ENCODE results near the gene COL6A3. TPM values are rescaled to one million over a fixed set of nuclear protein-coding genes. Genes with fewer than 3 reads are reported as not detected.

Gene COL6A3
- total and polyA plus RNA-seq, 2 of the 13 experiments (the other 11 are each of a cell fraction or from before 2014, with no cell fraction given): 0.03 TPM; not detected in 1

DNA sequence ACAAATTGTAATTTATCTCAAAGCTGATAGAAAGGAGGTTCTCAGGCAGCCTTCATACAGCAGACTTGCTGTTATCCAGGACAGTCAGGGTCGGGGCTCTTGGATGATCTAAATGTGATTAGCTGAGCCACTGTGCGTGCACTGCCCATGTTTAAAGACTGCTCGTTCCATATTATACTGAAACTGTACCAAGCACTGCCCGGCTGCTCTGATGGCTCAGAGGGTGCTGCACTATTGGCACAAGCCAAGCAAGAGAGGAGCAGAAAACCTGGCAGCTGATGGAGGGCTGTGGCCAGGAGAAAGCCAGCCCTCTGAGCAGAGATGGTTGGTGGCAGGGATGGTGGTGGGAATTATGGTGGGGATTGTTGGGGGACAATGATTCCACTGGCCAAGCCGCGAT, 63.4 kb downstream of the COL6A3 start:
- ATAC-seq (no peak), FAIRE-seq (no peak), DNase-seq (ENCODE audit: low spot score) (no peak)
- H3K36me3 ChIP-seq (replicated peaks in 1 of 2; ENCODE audit: control insufficient read depth in 1 of 2, insufficient read depth in 2 of 2, low read length in 2 of 2): no peaks in the 10 kb centered on the region
- WGBS (ENCODE audit: low lambda C conversion rate): 37% methylated on average over 6 of the region's 6 CpGs
- H3K4me1 ChIP-seq (ENCODE audit: insufficient read depth, low read length): no peaks in the 10 kb centered on the region
- in situ Hi-C loops (cut with HindIII; ENCODE audit: extremely low pct_ligation_motif_present, low pct_unique_long_range_greater_than_20kb): no loop called here
- no peaks in the 10 kb centered on the region for H3K9me3 ChIP-seq (ENCODE audit: low read length)
- no TSS peak for BruUV-seq (replicated peaks)
- ChIA-PET CTCF (ENCODE audit: low intra/inter-chr PET ratio, low total read pairs) (no interaction called here), POLR2A (no interaction called here)
- no peak overlapping the region for H3K4me2 ChIP-seq (ENCODE audit: low read depth, low read length)
- intact Hi-C loops (cut with micrococcal nuclease; ENCODE audit: unreplicated experiment): no loop called here
- no peak overlapping the region for H2AFZ ChIP-seq (ENCODE audit: low read length)
- no peak overlapping the region for H3K4me3 ChIP-seq (replicated peaks in 1 of 3; ENCODE audit: insufficient read depth in 1 of 3, low read depth in 2 of 3, low read length in 3 of 3)
- no peaks in the 10 kb centered on the region for H3K79me2 ChIP-seq (ENCODE audit: insufficient read depth, low read length)
- no peak overlapping the region for H3K27ac ChIP-seq (ENCODE audit: extremely low read length, insufficient read depth, low read length)
- H3K27me3 ChIP-seq (ENCODE audit: control insufficient read depth in 1 of 2, insufficient read depth in 2 of 2, low read length in 2 of 2): peaks cover 3 to 71% of the 10 kb centered on the region in 2 experiments; a peak in 3 of 5 replicates
- no peak overlapping the region for H3K9ac ChIP-seq (ENCODE audit: insufficient read depth, low read depth, low read length)
- no peaks in the 10 kb centered on the region for H4K20me1 ChIP-seq (ENCODE audit: insufficient read depth, low read length)
- no peak for TF ChIP-seq ZBTB40 (IDR thresholded peaks at IDR 0.05)
- TF ChIP-seq ZBTB40 (CRISPR knock-in tag; IDR thresholded peaks at IDR 0.05): no peak
- no peak for TF ChIP-seq ZFP36L1 (CRISPR knock-in tag; IDR thresholded peaks at IDR 0.05)
- no peak for TF ChIP-seq ZFP82 (CRISPR knock-in tag; IDR thresholded peaks at IDR 0.05; ENCODE audit: borderline replicate concordance)
- no peak for TF ChIP-seq GPBP1L1 (CRISPR knock-in tag; IDR thresholded peaks at IDR 0.05)
- TF ChIP-seq NBN (conservative IDR thresholded peaks at IDR 0.05): no peak
- no peak for TF ChIP-seq POLR2G (IDR thresholded peaks at IDR 0.05; ENCODE audit: low read depth, low read length)
- TF ChIP-seq RBFOX2 (IDR thresholded peaks at IDR 0.05; ENCODE audit: low read depth, low read length): no peak
- TF ChIP-seq HNRNPLL (IDR thresholded peaks at IDR 0.05; ENCODE audit: low read depth, low read length, poor library complexity, severe bottlenecking): no peak
- no peak for TF ChIP-seq ZNF354B (CRISPR knock-in tag; IDR thresholded peaks at IDR 0.05)
- no peak for TF ChIP-seq MAFF (IDR thresholded peaks at IDR 0.05; ENCODE audit: low read depth, low read length)
- TF ChIP-seq PBX3 (CRISPR knock-in tag; IDR thresholded peaks at IDR 0.05; ENCODE audit: borderline replicate concordance): no peak
- no peak for TF ChIP-seq RCOR2 (CRISPR knock-in tag; IDR thresholded peaks at IDR 0.05)
- TF ChIP-seq ZBTB21 (CRISPR knock-in tag; IDR thresholded peaks at IDR 0.05): no peak
- TF ChIP-seq HNRNPL (IDR thresholded peaks at IDR 0.05; ENCODE audit: low read depth, low read length): no peak
- no peak for TF ChIP-seq XRCC5 (optimal IDR thresholded peaks at IDR 0.05; ENCODE audit: low read length)

Data from HepG2 (cell line).